UCSD-AML1 (cell line): Measurements from ENCODE around the gene MRRF.
"Not testable (repeated sequence)": the region's sequence is repeated elsewhere in the genome, so short reads cannot be mapped to it uniquely, and the experiment has no call there.

Experiments
- DNase-seq: peaks from one replicate; lab custom pipeline; 2025; ENCODE audit not compliant: unreplicated experiment; lab: John Stamatoyannopoulos, UW

Gene MRRF

DNA sequence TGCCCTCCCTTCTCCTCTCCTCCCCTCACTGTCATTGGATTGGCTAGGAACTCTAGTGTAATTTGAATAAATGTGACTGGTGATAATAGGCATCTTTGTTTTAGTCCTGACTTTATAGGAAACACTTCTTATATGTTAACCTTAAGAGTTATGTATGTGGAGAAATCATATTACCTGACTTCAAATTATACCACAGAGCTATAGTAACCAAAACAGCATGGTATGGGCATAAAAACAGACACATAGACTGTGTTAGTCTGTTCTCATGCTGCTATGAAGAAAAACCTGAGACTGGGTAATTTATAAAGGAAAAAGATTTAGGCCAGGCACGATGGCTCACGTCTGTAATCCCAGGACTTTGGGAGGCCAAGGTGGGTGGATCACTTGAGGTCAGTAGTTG, 9.4 kb downstream of the MRRF start:
- DNase-seq = no peak

DNA sequence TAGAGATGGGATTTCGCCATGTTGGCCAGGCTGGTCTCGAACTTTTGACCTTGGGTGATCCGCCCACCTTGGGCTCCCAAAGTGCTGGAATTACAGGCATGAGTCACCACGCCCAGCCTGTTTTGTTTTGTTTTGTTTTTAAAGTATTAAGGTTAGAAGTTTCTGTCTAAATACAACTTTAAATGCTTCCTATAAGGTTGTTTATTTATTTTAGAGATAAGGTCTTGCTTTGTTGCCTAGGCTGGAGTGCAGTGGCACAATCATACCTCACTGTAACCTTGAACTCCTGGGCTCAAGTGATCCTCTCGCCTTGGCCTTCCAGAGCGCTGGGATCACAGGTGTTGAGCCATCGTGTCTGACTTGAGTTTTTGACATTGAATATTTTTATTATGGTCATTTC, 11.4 kb downstream of the MRRF start:
- DNase-seq = no peak

GRCh38 chr9:122277285-122277897, 12.7 kb downstream of the MRRF start:
- no peak for DNase-seq

- DNase-seq = no peak
Observed at GRCh38 chr9:122281368-122281767, 16.7 kb downstream of the MRRF start.

DNA sequence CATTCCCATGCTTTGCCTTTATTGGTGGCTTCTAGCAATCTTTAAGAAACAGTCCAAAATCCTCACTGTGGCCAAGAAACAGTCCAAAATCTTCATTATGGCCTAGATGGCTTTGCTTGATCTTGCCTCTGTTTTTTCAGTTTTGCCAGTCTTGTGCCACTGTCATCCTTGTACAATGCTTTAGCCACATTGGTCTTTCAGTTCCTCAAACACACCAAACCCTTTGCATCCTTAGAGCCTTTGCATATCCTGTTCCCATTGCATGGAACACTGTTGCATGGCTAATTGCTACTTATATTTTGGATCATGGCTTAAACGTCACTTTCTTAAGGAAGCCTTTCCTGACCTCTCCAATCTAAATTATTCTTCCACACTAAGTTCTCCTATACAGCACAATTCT, 22.1 kb downstream of the MRRF start:
- no peak for DNase-seq

DNA sequence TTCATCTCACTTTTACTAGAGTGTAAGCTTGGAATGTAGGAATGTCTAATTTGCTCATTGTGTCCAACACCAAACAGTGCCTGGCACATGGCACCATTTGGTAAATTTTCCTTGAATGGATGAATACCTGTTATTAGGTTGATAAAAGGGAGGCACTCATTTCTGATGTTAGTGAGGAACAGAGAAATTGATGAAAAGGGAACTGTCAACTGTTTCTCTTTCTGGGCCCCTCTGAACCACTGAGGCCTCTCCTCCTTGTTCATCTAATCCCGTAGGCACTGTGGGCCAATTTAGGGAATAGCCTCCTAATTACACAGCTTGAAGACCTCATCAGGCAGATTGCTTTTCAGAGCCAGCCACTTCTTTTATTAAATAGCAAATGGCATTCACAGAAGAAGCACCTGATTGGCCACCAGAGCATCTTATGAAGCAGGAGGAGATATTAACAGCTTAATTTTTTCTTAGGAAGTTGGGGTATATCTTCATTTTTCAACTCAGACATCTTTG, 22.6 kb downstream of the MRRF start:
- no peak for DNase-seq

GRCh38 chr9:122291458-122291857, 26.8 kb downstream of the MRRF start:
- no peak for DNase-seq

DNA sequence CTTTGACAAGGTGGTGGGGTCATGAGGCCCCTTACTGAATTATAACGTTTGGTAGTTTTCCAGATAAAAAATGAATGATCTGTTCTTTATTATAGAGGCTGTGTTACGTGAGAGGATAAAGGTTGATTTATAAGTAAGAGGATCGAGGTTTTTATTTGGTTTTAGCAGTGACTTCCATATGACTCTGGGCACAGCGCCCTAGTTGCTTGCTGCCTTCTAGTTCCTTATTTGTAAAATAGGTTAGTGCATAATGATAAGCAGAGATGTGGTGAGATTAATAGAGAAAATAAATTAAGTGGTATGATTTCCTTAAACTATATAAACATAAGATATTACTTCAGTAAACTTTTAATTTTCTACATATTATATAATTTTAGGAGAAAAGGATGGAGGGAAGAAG, 29.8 kb downstream of the MRRF start:
- DNase-seq = no peak

DNA sequence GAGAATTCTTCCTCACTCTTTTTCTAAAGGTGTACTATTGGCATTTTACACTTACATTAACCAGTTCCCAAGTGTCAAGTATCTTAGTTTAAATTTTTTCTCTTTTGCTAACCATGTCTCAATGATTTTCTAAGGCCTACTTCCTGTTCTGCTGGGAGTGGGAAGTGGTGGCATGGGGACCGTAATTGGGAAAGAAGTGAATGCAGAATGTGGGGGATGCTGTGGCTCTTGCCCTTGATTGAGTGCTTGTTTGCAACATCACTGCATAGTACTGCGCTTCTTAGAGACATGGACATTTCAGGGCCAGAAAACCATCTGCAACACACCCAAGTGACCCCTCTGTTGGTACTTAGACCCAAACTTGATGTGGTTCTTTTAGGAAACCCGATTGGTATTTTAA, 32.8 kb downstream of the MRRF start:
- peak; percentile 16 for DNase-seq

DNA sequence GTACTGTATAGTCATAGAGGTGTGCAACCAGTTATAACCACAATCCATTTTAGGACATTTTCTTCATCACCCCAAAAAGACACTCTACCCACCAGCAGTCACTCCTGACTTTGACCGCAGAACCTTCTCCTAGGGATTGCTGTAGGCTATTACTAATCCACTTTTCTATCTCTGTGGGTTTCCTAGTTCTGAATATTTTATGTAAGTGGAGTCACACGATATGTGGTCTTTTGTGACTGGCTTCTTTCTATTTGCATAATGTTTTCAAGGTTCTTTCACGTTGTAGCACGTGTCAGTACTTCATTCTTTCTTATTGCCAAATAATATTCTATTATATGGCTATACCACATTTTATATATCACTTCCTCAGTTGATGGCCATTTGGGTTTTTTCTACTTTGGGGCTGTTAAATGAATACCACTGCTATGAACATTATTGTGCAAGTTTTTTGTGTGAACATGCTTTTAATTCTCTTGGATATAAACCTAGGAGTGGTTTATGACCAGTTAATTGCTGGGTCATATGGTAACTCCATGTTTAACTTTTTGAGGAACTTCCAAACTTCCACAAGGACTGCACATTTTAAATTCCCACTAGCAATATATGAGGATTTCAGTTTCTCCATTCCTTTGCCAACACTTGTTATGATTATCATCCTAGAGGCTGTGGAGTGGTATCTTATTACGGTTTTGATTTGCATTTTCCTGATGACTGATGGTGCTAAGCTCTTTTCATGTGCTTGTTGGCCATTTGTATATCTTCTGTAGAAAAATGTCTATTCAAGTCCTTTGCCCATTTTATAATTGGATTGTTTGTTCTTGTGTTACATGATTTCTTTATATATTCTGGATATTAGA, 37.8 kb downstream of the MRRF start:
- no peak for DNase-seq

DNA sequence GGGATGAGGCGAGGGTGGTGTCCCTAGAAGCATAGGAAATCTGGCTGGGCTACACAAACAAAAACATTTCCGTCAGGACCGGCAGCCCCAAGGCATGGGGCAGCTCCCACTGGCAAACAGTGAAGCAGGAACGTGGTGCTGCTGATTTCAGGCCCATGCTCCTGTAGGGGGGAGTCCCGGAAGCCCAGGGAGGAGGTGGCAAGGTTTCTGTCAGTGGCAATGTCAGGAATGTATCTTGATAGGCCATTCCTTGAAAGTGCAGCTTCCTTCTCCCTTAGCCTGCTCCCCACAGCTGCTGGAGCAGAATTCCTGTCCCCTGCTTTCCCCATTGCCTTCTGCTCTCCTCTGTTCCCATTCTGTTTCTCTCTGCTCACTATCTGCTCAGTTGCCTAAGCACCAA, 42.4 kb downstream of the MRRF start:
- no peak for DNase-seq

DNA sequence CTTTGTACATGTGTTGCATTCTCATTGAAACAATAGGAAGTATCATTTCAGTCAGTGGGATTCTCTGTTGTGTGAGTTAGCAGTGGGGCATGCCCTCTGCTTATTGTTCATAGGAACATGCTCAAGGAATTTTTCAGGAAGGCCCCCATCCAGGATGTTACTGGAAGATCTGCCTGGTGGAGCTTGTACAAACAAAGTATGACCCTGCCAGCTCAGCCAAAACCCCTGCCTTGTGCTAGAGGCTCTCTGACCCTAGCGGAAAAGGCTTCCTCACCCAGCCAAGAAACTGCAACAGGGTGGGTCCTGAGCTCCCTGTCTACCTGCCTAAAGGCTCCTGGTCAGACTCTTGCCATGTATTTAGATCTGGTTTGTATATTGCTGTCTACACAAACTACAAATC, 43.2 kb downstream of the MRRF start:
- no peak for DNase-seq

DNA sequence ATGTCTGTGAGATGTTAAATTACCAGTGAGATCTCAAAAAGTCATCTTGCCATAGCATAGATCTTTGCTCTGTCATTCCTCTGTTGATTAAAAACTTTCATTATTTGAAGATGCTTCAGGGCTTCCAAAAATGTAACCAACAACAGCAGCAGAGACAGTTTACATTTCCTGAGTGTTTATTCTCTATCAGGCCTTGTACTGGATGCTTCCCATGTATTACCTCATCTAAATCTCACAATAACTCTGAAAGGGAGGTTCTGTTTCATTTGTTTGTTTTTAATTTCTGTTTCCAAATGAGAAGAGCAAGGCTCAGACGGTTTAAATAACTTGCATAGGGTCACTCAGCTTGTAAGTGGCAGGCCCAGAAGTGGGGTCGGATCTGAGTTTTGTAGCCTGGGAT, 45.2 kb downstream of the MRRF start:
- DNase-seq = no peak

GRCh38 chr9:122314165-122314564, 49.5 kb downstream of the MRRF start:
- DNase-seq = no peak

DNA sequence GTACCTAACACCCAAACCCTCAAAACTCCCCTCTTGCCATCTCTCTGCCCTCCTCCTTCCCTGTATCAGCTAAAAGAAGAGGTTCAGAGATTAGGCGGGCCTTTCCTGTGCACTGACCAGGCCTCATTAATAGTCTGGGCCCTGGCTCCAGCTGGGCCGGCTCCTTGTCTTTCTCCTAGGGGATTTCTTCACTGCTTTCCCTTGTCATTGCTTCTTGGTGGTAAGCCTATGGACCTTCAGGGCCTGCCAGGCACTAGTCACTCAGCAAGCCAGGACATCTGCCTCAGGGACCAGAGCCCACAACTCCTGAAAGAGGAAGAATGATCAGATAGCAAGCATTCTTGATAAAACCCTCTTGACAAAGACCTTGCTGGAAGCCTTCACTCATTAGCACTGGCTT, 50.9 kb downstream of the MRRF start:
- DNase-seq = no peak

DNA sequence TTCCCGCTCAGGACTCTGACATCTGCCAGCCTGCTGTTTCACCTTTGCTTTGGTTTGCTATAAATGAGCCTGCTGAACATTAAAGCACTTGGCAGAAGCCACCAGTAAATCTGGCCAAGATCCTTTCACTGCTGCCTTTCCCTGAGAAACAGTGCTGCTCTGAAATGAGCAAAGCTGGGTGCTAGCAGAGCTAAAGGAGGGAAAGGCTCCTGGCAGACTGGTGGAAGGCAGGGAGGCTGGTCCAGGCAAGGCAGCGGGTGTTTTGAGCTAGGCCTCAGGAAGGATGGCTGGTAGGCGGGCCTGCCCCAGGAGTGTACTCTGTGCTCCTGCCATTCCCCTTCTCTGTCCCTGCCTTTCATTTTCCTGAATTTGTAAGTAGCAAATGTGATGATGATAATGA, 53.6 kb downstream of the MRRF start:
- no peak for DNase-seq

DNA sequence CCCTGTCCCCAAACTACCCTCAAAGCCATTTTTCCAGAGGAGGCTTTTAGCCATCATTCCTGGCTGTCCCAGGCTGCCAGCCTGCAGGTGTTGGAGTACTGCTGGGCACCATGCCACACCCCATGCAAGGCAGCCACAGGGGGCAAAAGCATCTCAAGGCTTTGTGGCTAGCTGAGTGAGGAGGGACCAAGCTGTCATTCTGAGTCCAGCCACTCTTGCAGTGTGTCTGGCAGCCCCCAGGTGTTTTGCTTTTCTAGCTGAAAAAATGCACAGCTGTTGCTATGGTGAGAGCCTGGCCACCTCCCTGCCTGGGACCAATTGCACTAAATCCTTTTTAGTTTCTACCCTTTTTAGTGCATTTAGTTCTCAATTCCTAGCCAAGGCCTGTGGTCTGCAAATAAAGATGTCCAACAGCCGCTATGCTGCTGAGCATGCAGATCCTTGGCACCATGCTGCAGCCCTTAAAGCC, 55.8 kb downstream of the MRRF start:
- no peak for DNase-seq

- no peak for DNase-seq
Observed at GRCh38 chr9:122322553-122322952, 57.9 kb downstream of the MRRF start.

- DNase-seq = not testable (repeated sequence)
Observed at GRCh38 chr9:122324665-122325064, 60.0 kb downstream of the MRRF start.

DNA sequence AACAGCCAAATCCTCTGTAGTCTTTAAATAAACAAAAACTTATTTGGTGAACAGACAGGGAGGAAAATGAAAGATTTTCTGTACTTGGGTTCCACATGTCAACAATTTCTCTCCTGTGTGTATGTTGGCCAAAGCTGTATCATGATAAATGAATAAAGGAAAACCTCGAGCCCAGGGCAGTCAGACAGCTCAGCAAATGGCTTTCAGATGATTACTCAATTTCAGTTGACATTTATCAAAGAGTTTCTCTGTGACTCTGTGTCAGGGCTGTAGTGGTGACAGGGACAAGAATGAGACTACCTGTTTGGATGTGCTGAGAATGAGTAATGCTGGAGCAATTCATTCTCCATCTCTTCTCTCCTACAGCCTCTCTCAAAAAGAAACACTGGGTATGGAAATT, 60.4 kb downstream of the MRRF start:
- DNase-seq = no peak

DNA sequence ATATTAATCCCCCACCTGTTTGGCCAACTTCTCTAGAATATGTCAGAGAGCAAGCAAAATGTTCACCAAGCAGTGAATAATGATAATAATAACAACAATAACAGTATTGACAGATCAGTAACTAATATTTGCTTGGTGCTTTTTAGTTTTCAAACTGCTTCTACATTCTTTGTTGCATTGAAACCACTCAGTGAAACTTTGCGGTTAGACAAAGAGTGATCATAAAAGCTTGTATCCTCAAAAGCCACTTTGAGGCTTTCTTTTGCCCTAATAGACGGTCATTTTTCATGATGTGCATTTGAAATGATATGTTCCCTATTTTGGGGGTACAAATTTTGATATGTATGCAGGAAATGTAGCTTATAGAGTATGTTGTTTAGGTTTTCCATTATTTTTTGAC, 62.5 kb downstream of the MRRF start:
- DNase-seq = no peak

- DNase-seq = no peak
Observed at GRCh38 chr9:122329597-122329996, 64.9 kb downstream of the MRRF start.
